T-helper 1 cell treated with Interleukin-12 subunit alpha and Interleukin-12 subunit beta and Interleukin-4 antibody, amounts not matched to agents 30 μg/mL and 1 μg/mL, for 36 hours (primary cell): ENCODE measurements around the gene KNDC1.

Experiments
- H3K27ac Mint-ChIP-seq: one replicate; pipeline ENCODE4 v1.8.0; 2021; ENCODE audit warnings: mild to moderate bottlenecking, mixed read lengths
- H3K27me3 Mint-ChIP-seq: one replicate; pipeline ENCODE4 v1.8.0; 2021; ENCODE audit warnings: low read depth, mixed read lengths
- H3K36me3 Mint-ChIP-seq: one replicate; pipeline ENCODE4 v1.8.0; 2021; ENCODE audit warnings: low read depth, mixed read lengths
- H3K4me1 Mint-ChIP-seq: one replicate; pipeline ENCODE4 v1.8.0; 2021; ENCODE audit warnings: low read depth, mixed read lengths
- H3K4me3 Mint-ChIP-seq: one replicate; pipeline ENCODE4 v1.8.0; 2021; ENCODE audit warnings: mild to moderate bottlenecking, moderate library complexity, mixed read lengths
- H3K9me3 Mint-ChIP-seq: one replicate; pipeline ENCODE4 v1.8.0; 2021; ENCODE audit warnings: mixed read lengths

KNDC1 gene

DNA sequence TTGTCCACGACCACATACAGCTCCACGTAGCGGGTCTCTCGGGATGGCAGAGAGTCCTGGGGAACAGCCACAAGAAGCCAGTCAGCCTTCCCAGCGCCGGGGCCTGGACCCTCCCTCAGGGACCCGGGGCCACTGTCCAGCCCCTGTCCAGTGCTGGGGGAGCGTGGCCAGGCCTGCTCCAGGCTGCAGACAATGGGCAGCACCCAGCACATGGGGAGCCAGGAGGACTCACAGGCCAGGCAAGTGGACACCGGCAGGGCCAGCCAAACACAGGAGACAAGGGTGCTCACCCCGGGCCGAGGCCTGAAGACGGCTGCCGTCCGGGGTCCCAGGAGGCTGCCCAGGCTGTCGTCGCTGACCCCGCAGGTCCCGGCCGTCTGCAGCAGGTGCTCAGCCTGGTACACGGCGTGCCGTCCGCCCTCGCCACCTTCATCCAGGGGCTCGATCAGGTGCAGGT is 113.0 kb downstream of the KNDC1 start:
- Mint-ChIP-seq H3K36me3 (peaks cover 8% of the 10 kb centered on the region), H3K4me1 (peaks cover 2% of the 10 kb centered on the region), H3K27ac (no peak overlapping the region)

DNA sequence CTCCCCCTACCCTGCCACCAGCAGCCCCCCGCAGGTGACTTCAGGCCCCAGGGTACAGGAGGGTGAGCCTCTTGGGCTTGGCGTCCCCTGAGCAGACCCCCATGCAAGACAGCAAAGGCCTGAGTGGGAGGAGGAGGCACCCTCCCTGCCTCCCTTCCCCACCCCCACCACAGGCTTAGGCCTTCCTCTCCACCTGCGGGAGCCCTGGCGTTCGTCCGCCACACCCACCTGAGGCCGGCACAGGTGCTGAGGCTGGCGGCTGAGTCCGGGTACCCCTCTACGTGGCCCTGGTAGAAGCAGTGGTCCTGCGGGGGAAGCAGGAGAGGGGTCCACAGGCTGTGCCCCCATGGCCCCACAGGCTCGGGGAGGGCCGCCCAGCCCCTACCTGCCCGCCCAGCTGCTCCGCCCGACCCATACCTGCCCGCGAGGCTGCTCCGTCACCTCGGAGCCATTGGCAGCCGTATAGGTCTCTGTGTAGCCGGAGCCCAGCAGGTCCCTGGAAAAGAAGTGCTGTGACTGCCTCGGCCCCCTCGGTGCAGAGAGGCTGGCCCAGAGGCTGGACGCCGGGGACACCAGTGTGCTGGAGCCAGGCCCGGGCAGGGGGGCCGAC is 113.6 kb downstream of the KNDC1 start:
- H3K9me3 Mint-ChIP-seq = no peaks in the 10 kb centered on the region
- H3K27me3 Mint-ChIP-seq = no peaks in the 10 kb centered on the region
- peaks cover 14% of the 10 kb centered on the region for H3K36me3 Mint-ChIP-seq
- no peak overlapping the region for H3K4me3 Mint-ChIP-seq
- peaks cover 9% of the 10 kb centered on the region for H3K4me1 Mint-ChIP-seq
- H3K27ac Mint-ChIP-seq = no peak overlapping the region

More for the DNA sequence above, 113.0 kb downstream of the KNDC1 start:
- Mint-ChIP-seq H3K9me3 (no peaks in the 10 kb centered on the region), H3K4me3 (no peak overlapping the region), H3K27me3 (no peaks in the 10 kb centered on the region)

DNA sequence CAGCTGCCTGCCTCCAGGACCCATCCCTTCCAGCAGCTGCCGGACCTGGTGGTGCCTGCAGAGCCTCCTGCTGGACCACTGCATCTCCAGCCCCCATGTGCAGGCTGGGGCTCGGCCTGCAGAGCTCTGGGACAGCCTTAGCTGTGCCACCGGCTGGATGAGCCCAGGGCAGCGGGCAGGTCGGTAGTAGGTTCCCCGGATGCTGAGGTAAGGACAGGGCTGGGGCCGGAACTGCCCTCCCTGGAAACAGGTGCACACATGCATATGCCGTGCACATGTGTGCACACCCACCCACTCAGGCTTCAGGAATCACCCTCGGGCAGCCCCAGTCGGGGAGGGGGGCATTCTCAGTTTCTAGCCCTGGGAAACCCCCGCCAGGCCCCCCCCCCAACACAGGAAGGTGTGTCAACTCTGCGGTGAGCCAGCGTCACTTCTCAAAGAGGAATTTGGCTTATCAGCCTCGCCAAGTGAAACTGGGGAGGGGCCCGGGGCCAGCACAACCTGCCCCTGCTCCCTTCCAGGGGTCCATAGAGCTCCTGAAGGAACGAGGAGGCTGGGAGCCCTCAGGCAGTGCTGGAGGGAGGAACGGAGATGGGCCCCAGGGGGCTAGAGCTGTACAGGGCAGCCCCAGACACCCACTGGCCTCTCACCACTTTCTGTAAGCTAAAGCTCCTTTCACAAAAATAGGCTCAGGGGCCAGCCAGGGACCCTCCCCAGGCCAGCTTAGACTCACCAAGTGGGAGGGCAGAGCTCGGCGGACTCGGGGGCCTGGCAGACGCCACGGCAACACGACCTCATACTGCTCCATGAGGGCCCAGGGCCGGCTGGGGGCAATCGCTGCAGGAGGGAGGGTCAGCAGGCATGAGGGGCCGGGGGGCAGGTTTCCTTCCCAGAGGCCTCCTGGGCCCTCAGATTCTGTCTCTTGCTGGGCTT is 115.0 kb downstream of the KNDC1 start:
- Mint-ChIP-seq H3K9me3 (no peaks in the 10 kb centered on the region), H3K4me1 (peaks cover 17% of the 10 kb centered on the region), H3K27ac (peak overlapping the region; percentile 90), H3K27me3 (no peaks in the 10 kb centered on the region), H3K4me3 (peak overlapping the region; percentile 90), H3K36me3 (peaks cover 21% of the 10 kb centered on the region)

DNA sequence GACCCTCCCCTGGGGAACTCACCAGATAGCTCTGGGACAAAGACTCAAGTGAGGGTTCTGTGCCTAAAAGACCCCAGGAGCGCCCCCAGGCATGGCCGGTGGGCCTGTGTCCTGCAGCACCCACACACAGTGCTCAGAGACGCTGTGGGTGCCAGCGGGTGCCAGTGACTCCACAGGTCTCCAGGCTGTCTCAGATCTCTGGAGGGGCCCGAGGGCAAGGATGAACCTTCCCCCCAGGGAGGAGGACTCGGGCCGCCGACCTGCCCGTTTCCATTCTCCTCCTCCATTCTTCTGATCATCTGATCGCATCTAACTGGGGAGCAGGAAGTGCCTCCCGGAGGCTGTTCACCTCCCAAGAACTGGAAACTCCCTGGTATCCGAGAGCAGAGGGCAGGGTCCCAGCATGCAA is 115.7 kb downstream of the KNDC1 start:
- peaks cover 21% of the 10 kb centered on the region for H3K36me3 Mint-ChIP-seq
- H3K9me3 Mint-ChIP-seq = no peaks in the 10 kb centered on the region
- peaks cover 17% of the 10 kb centered on the region for H3K4me1 Mint-ChIP-seq
- peak overlapping the region; percentile 90 for H3K27ac Mint-ChIP-seq
- H3K4me3 Mint-ChIP-seq = peak overlapping the region; percentile 90
- no peaks in the 10 kb centered on the region for H3K27me3 Mint-ChIP-seq
